Right kidney (tissue), 9 donors: ENCODE data around the gene OR4D11.
"Not testable (repeated sequence)": the region's sequence is repeated elsewhere in the genome, so short reads cannot be mapped to it uniquely, and the experiment has no call there.

Source experiments
- DNase-seq: peaks from one replicate; pipeline ENCODE4 v3.0.0-alpha.2; 2016
- long read RNA-seq, 8 donors: transcript quantifications; one replicate each; lab custom pipeline, GENCODE V29; 2026

The OR4D11 gene
- long read RNA-seq, donor 1 = 0 reads
- long read RNA-seq, donor 2 = 0 reads
- long read RNA-seq, donor 3 = 0 reads
- long read RNA-seq, donor 4 = 0 reads
- long read RNA-seq, donor 5 = 0 reads
- long read RNA-seq, donor 6 = 0 reads
- long read RNA-seq, donor 7, partial matches to known transcripts = 0 of 1 reads
- long read RNA-seq, donor 7, other reads (novel, unspliced or antisense) = 0 of 1 reads
- long read RNA-seq, donor 8 = 0 reads

GRCh38 chr11:59503276-59503675 is at the start of gene OR4D11:
Gene OR4D11 (plus strand): TSS chr11:59503576. CDS start chr11:59503576, 0 bp downstream.
- DNase-seq = no peak

DNA sequence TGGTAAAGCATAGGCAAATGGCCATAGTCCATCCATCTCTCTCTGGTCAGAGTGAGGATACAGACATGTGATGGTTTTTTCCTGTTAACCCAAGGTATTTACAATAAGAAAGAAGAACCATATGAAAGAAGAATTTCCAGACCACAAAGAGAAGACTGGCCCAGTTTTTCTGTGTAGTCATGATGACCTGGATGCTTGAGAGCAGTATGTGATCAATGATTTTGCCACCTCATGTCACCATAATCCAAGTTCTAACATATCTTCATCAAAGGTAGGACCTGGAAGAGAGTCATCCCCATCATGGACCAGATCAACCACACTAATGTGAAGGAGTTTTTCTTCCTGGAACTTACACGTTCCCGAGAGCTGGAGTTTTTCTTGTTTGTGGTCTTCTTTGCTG is 46.7 kb upstream of the OR4D11 start, which contains the start of gene OR4D6:
OR4D6 (plus strand) TSS at position 301 of the 400 bp plus-strand sequence; CDS start at position 301, 0 bp downstream.
- no peak for DNase-seq

DNA sequence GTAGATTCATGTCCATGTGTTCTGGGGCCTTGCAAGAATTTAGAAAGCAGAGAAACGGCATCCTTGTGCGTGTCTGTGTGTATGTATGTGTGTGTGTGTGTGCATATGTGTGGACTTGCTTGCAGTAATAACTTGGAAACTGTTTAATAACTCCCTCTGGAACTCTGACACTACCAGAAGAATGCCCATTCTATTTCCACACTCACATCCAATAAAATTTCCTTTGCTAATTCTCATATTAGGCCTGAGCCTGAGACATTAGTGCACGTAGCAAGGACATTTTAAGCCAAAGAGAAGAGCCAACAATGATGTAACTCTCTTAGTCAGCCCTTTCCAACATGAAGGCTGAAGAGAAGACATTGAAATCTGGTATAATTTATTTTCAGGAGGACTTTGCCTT is 43.5 kb upstream of the OR4D11 start:
- no peak for DNase-seq

DNA sequence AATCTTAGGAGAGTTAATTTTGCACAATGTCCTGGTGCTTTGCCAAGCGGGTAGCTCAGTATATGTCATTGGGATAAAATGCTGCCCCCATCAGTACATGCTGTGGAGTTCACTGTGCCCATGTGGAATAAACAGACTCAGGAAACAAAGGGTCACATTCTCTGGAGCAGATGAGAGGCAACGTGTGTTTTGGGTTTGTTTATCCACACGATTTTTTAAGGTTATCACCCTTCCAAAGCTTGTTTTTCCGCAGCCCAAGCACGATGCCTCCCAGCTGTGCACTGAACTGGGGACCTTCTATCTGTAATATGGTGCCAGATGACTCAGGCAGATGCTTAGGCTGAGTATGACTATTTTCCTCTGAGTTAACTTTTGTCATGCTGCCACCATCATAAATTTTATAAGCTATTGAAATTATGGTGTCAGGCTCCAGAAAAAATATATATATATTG is 40.2 kb upstream of the OR4D11 start:
- DNase-seq = peak; percentile 9

- DNase-seq = no peak
These were observed 30.4 kb upstream of the OR4D11 start, which contains the start of gene OR4D10 for GRCh38 chr11:59473015-59473414. Gene OR4D10 (plus strand): TSS chr11:59473315. CDS start chr11:59477430, 4,115 bp downstream.

DNA sequence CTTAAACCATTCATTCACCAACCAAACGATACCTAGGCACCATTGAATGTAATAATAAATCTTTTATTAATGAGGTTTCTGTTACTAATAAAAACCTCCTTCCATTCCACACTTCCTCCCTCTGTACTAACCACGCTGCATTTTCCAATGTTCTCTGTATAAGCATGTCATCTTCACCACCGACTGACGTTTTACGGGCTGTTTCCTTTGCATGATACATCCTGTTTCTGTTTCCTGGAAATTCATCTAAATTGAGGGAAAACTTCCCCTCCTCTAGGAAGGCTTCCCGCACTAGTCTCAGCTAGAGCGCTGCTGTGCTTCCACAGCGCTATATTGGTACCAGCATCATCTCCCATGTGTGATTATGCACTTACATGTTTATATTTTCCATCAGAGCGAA is 28.2 kb upstream of the OR4D11 start:
- no peak for DNase-seq

GRCh38 chr11:59479906-59480305 is 23.5 kb upstream of the OR4D11 start:
- DNase-seq = no peak

DNA sequence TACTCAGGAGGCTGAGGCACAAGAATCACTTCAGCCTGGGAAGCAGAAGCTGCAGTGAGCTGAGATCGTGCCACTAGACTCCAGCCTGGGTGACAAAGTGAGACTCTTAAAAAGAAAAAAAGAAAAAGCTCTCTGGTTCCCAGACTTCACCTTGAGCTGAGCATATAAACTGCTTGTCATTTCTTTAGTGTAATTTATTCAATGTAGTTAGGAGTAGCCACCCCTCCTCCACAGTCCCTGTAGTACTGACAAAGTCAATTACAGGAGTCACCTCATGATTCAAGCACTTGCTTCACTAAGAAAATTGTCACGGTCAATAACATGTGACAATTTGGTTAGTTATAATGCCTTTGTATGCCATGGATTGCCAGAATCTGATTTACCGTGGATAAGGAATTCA is 23.0 kb upstream of the OR4D11 start:
- DNase-seq = no peak

- DNase-seq = no peak
These were observed 1.4 kb upstream of the OR4D11 start for GRCh38 chr11:59501931-59502330.

GRCh38 chr11:59510941-59511589 is 7.7 kb downstream of the OR4D11 start, which contains the start of gene OR4D9:
Gene OR4D9 (plus strand): TSS chr11:59511539. CDS start chr11:59514913, 3,374 bp downstream.
- DNase-seq = no peak

- no peak for DNase-seq
These were observed 8.3 kb downstream of the OR4D11 start for GRCh38 chr11:59511675-59512074.

DNA sequence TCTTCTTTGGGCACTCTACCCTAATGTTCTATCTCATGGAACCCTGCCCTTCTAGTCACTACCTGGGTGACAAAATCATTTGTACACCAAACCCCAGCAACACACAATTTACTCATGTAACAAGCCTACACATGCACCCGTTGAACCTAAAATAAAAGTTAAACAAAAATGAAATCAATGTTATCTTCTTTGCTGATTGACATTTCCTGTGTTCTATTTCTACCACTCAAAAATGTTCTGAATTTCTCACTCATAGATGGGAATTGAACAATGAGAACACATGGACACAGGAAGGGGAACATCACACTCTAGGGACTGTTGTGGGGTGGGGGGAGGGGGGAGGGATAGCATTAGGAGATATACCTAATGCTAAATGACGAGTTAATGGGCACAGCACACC is 16.8 kb downstream of the OR4D11 start:
- DNase-seq = not testable (repeated sequence)

DNA sequence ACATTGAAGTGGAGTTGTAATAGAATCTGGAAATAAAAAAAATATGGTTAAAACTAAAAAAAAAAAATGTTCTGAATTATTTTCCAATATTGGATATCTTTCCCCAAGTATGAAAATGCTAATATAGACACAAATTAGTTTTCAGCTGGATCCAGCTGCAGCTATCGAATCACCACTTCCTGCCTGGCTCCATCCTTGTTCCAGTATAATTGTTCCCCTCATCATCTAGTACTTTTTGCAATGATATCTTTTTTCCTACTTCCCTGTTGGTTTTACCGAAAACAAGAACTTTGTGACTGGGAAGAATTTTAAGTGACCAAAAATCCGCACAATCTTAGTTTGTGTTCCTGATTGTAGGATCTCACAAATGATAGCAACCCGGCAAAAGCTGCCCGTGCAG is 17.4 kb downstream of the OR4D11 start:
- DNase-seq = no peak

DNA sequence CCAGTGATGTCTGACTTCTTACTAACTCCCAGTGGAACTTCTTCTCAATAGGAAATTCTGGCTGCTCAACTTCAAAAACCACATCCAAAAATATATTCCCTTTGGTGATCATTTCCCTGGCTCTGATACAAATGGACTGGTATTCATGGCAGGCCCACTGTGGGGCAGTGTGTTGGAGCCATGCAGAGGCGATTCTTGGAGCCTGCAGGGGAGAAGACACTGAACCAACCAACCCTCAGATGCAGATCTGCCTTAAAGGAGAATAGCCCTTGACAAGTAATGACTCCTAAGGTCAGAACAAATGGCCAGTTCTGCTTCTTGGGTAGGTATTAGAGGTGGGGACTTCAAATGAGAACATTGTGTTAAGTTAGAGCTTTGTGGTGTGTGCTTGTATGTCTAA is 20.2 kb downstream of the OR4D11 start:
- DNase-seq = no peak

DNA sequence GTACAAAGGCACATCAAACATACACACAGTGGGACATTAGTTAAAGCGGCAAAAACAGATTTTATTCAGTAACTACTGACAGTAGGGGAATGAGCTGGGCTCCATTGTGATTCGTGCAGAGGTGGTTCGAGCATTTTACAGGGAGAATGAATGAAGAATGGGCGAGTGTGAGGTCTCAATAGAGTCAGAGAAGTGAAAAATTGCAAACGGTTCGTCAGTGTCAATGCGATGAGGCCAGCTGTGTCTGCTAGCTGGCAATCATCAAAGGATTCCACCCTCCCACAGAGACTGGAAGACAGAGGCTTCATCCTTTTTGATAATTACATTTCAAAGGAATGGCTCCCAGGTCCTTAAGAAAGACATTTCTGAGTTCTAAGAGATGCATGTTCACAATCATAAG is 25.3 kb downstream of the OR4D11 start:
- peak; percentile 12 for DNase-seq

- no peak for DNase-seq
These were observed 29.2 kb downstream of the OR4D11 start for GRCh38 chr11:59532620-59533019.

GRCh38 chr11:59534676-59535075 is 31.3 kb downstream of the OR4D11 start:
- DNase-seq = no peak

DNA sequence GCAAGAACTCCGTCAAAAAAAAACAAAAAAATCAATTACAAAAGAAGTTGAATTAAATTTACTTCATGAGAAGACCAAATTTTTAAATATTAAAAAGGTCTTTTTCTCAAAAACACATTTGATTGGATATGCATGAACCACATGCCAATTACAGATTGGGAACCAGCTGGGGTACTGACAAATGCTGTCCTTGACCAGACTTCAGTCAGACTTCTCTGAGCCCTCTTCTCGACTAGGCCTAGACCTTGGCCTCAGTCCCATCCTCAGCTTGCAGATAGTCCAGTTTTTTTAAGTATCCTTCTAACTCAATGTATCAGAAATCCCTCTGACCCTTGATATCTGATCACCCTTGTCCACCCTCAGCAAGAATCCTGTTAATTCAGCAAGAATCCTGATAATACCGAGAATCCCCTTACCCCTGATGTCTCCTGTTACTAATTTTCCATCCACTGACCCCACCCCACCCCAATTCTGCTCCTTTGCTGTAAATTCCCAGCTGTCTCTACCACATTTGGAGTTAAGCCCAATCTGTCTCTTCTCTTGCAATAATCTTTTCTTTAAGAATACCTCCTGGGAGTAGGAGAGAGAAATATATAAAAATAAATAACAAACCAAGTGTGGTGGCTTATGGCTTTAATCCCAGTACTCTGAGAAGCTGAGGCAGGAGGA is 38.9 kb downstream of the OR4D11 start:
- no peak for DNase-seq

DNA sequence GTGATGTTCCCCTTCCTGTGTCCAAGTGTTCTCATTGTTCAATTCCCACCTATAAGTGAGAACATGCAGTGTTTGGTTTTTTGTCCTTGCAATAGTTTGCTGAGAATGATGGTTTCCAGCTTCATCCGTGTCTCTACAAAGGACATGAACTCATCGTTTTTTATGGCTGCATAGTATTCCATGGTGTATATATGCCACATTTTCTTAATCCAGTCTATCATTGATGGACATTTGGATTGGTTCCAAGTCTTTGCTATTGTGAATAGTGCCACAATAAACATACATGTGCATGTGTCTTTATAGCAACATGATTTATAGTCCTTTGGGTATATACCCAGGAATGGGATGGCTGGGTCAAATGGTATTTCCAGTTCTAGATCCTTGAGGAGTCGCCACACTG is 40.3 kb downstream of the OR4D11 start:
- DNase-seq = not testable (repeated sequence)

DNA sequence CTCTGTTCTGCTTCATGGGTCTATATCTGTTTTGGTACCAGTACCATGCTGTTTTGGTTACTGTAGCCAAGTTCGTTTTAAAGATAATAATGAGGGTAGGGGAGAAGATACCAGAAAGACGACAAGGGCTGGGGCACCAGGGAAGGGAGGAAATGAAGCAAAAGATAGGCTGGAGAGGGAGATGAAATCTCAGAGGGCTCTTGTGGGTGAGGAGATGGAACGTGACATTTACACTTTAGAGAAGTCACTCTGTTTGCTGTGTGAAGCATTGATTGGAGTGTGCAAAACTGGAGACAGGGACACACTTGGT is 41.4 kb downstream of the OR4D11 start:
- DNase-seq = no peak

GRCh38 chr11:59545179-59546020 is 42.0 kb downstream of the OR4D11 start:
- DNase-seq = no peak

DNA sequence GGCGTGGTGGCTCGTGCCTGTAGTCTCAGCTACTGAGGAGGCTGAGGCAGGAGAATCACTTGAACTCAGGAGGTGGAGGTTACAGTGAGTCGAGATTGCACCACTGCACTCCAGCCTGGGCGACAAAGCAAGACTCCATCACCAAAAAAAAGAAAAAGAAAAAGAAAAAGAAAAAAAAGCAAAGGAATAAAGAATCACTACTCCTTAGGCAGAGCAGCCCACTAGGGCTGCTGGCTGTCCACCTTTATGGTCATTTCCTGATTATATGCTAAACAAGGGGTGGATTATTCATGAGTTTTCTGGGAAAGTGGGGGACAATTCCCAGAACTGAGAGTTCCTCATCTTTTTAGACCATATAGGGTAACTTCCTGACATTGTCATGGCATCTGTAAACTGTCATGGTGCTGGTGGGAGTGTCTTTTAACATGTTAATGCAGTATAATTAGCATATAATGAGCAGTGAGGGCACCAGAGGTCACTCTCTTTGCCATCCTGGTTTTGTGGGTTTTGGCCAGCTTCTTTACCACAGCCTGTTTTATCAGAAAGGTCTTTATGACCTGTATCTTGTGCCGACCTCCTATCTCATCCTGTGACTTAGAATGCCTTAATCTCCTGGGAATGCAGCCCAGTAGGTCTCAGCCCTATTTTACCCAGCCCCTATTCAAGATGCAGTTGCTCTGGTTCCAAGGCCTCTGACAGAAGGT is 44.4 kb downstream of the OR4D11 start:
- DNase-seq = not testable (repeated sequence)
